22Rv1 (cell line): ENCODE results near the gene SKA2.

Experiments
- H3K27ac ChIP-seq: fragments of 450-650 bp; 2 replicates; pipeline ENCODE4 v1.5.1; 2017
- ZFX ChIP-seq: fragments of 450-650 bp; IDR thresholded peaks from 2 replicates; pipeline ENCODE4 v1.6.1; 2017; ENCODE audit warnings: antibody characterized with exemption, borderline replicate concordance
- TF ChIP-seq, protein P1 (sequence below): fragments of 450-650 bp; IDR thresholded peaks from 2 replicates; pipeline ENCODE4 v1.5.1; 2017; ENCODE audit warnings: mild to moderate bottlenecking

SKA2 gene

GRCh38 chr17:59074494-59074893 lies 80.5 kb downstream of the SKA2 start:
- H3K27ac ChIP-seq = no peak overlapping the region
- no peak for TF ChIP-seq ZFX
- TF ChIP-seq, protein P1, sequence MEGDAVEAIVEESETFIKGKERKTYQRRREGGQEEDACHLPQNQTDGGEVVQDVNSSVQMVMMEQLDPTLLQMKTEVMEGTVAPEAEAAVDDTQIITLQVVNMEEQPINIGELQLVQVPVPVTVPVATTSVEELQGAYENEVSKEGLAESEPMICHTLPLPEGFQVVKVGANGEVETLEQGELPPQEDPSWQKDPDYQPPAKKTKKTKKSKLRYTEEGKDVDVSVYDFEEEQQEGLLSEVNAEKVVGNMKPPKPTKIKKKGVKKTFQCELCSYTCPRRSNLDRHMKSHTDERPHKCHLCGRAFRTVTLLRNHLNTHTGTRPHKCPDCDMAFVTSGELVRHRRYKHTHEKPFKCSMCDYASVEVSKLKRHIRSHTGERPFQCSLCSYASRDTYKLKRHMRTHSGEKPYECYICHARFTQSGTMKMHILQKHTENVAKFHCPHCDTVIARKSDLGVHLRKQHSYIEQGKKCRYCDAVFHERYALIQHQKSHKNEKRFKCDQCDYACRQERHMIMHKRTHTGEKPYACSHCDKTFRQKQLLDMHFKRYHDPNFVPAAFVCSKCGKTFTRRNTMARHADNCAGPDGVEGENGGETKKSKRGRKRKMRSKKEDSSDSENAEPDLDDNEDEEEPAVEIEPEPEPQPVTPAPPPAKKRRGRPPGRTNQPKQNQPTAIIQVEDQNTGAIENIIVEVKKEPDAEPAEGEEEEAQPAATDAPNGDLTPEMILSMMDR = no peak

DNA sequence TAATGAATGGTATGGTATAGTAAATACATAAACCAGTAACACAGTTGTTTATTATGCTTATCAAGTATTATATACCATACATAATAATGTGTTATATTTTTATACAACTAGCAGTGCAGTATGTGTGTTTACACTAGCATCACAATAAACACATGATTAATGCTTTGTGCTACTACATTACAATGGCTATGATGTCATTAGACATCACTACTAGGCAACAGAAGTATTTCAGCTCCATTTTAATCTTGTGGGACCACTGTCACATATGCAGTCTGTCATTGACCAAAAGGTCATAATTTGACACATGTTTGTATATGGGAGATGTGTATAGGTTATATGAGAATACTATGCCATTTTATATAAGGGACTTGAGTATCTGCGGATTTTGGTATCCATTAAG lies 81.0 kb downstream of the SKA2 start:
- TF ChIP-seq, protein P1 = no peak
- no peak for TF ChIP-seq ZFX
- H3K27ac ChIP-seq = no peak overlapping the region

DNA sequence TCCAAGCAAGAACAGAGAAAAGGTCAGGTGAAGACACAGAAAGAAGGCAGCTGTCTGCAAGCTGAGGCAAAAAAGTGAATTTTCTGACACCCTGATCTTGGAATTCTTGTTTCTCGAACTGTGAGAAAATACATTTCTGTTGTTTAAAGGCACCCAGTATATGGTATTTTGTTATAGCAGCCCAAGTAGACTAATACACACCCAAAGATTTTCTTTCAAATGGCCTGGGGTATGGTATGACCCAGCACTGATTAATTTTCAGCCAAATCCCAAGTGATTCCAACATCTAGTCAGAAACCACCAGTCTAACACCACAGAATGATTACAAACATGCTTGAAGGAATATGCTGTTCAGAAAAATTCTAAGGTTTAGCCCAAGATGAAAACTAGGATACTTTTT lies 85.1 kb downstream of the SKA2 start:
- no peak overlapping the region for H3K27ac ChIP-seq
- TF ChIP-seq, protein P1 = no peak
- no peak for TF ChIP-seq ZFX

DNA sequence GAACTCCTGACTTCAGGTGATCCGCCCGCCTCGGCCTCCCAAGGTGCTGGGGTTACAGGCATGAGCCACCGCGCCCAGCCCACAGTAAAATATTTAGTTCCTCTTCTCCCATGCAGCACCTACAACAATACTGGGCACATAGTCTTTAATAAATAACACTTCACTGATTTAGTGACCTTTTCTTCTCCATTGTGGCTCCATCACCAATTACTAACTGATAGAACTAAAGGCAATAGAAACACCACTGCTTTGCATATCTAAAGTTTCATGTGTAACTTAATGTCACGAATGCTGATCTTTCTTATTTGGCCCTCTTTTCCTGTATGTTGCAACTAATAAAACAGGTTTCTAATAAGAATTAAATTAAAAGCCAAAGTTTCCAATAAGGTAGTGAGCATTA lies 87.2 kb downstream of the SKA2 start:
- TF ChIP-seq, protein P1 = no peak
- no peak for TF ChIP-seq ZFX
- no peak overlapping the region for H3K27ac ChIP-seq

DNA sequence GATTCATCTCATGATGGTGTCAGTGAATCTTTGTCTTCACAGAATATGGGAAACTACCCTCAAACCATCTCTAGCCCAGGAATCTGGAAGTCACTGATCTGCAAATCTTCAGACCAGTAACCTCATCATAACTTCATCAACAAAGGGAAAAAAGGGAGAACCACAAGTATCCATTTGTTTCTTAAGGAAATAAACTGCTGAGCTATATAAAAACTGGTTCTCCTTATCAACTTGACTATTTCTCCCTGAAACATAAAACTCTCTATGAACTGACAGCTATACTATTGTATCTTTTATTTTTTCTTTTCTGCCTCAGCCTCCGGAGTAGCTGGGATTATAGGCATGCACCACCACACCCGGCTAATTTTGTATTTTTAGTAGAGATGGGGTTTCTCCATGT lies 87.6 kb downstream of the SKA2 start:
- TF ChIP-seq ZFX = no peak
- TF ChIP-seq, protein P1 = no peak
- no peak overlapping the region for H3K27ac ChIP-seq

DNA sequence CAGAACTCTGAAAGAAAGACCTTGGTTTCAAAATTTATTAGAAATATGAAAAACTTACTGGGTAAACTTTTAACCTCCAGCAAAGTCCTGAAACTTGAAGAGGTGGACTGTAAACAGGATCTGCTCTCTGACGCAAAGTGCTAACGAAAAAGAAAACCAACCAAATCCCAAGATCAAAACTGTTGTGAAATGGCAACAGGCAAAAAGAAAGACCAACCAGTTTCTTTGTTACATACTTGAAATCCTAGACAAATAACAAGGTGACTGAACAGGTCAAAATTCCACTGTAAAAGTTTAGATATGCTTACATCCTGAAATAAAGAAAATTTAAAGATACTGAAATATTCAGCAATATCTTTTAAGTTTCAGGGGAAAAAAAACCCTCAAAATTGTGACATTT lies 92.5 kb downstream of the SKA2 start:
- TF ChIP-seq ZFX = no peak
- TF ChIP-seq, protein P1 = no peak
- no peak overlapping the region for H3K27ac ChIP-seq
